Astrocyte (in vitro differentiated cells and primary cell): ENCODE results near the gene GLP2R. TPM values are rescaled to one million over a fixed set of nuclear protein-coding genes. Genes with fewer than 3 reads are reported as not detected.
A peak's percentile ranks its signal among the peaks of the same experiment; 100 is the strongest.

Experiments used
- DNase-seq: peaks from one replicate; pipeline ENCODE4 v3.0.0-alpha.2; 2010; ENCODE audit warnings: low read depth
- FAIRE-seq: peaks from 2 replicates; lab custom pipeline; 2011; peaks lifted over from hg19 to GRCh38; lab: Jason Lieb, UNC
- H2AFZ ChIP-seq: 2 replicates; pipeline ENCODE4 v1.6.0; 2012; ENCODE audit warnings: low read depth, low read length, inconsistent platforms
- H3K27ac ChIP-seq: 2 replicates; pipeline ENCODE4 v1.5.1; 2011; ENCODE audit warnings: low read depth, low read length, inconsistent platforms
- H3K27me3 ChIP-seq: 2 replicates; pipeline ENCODE4 v1.6.0; 2011; ENCODE audit warnings: low read length, inconsistent platforms; ENCODE audit not compliant: insufficient read depth
- H3K36me3 ChIP-seq: 2 replicates; pipeline ENCODE4 v1.5.1; 2011; ENCODE audit warnings: low read length, inconsistent platforms; ENCODE audit not compliant: insufficient read depth
- H3K4me1 ChIP-seq: 2 replicates; pipeline ENCODE4 v1.5.1; 2011; ENCODE audit warnings: low read length, inconsistent platforms; ENCODE audit not compliant: insufficient read depth
- H3K4me2 ChIP-seq: 2 replicates; pipeline ENCODE4 v1.6.0; 2012; ENCODE audit warnings: low read length, inconsistent platforms
- H3K4me3 ChIP-seq: 2 replicates; pipeline ENCODE4 v1.5.1; 2011; ENCODE audit warnings: low read depth, mild to moderate bottlenecking, low read length, inconsistent platforms; ENCODE audit not compliant: insufficient read depth
- H3K79me2 ChIP-seq: 2 replicates; pipeline ENCODE4 v1.6.0; 2012; ENCODE audit warnings: mild to moderate bottlenecking, low read length, inconsistent platforms; ENCODE audit not compliant: insufficient read depth
- H3K9ac ChIP-seq: 2 replicates; pipeline ENCODE4 v1.6.0; 2012; ENCODE audit warnings: mild to moderate bottlenecking, low read length, inconsistent platforms
- H3K9me3 ChIP-seq: 2 replicates; pipeline ENCODE4 v1.5.1; 2012; ENCODE audit warnings: low read depth, mild to moderate bottlenecking, low read length, inconsistent platforms; ENCODE audit not compliant: insufficient read depth
- H4K20me1 ChIP-seq: 2 replicates; pipeline ENCODE4 v1.6.0; 2012; ENCODE audit warnings: low read length, inconsistent platforms; ENCODE audit not compliant: insufficient read depth
- H3K27ac Mint-ChIP-seq: one replicate; pipeline ENCODE4 v1.8.0; 2021; ENCODE audit warnings: mild to moderate bottlenecking, mixed read lengths; ENCODE audit not compliant: unreplicated experiment
- H3K27me3 Mint-ChIP-seq: one replicate; pipeline ENCODE4 v1.8.0; 2021; ENCODE audit warnings: low read depth, mixed read lengths; ENCODE audit not compliant: unreplicated experiment
- H3K36me3 Mint-ChIP-seq: one replicate; pipeline ENCODE4 v1.8.0; 2021; ENCODE audit warnings: low read depth, mixed read lengths; ENCODE audit not compliant: unreplicated experiment
- H3K4me1 Mint-ChIP-seq: one replicate; pipeline ENCODE4 v1.8.0; 2021; ENCODE audit warnings: low read depth, mixed read lengths; ENCODE audit not compliant: unreplicated experiment
- H3K4me3 Mint-ChIP-seq: one replicate; pipeline ENCODE4 v1.8.0; 2021; ENCODE audit warnings: mild to moderate bottlenecking, moderate library complexity, mixed read lengths; ENCODE audit not compliant: unreplicated experiment
- H3K9me3 Mint-ChIP-seq: one replicate; pipeline ENCODE4 v1.8.0; 2021; ENCODE audit warnings: mild to moderate bottlenecking, mixed read lengths; ENCODE audit not compliant: unreplicated experiment
- EZH2 ChIP-seq: IDR thresholded peaks from 2 replicates; pipeline ENCODE4 v1.6.1; 2012; ENCODE audit warnings: mild to moderate bottlenecking, low read length, inconsistent platforms; ENCODE audit not compliant: insufficient read depth
- total RNA-seq: library from RNA; stranded (reverse); gene quantifications from 2 replicates; pipeline ENCODE4 v1.2.1, GENCODE V29; 2021
- TF ChIP-seq, protein P1 (sequence below): IDR thresholded peaks from 2 replicates; pipeline ENCODE4 v1.5.1; 2011; ENCODE audit warnings: low read depth, mild to moderate bottlenecking, inconsistent platforms, low read length, moderate library complexity; ENCODE audit not compliant: insufficient read depth

GLP2R gene
- total RNA-seq, 1 donor from 2014 or later: 0.41 TPM

- Mint-ChIP-seq H3K4me1 (peaks cover 23% of the 10 kb centered on the region), H3K27ac (peak overlapping the region; percentile 17)
Measured at GRCh38 chr17:9842057-9842758, 16.5 kb downstream of the GLP2R start.

GRCh38 chr17:9843152-9844010 lies 17.7 kb downstream of the GLP2R start:
- Histone ChIP-seq H3K27me3 (no peaks in the 10 kb centered on the region), H3K4me3 (no peak overlapping the region), H3K9me3 (no peaks in the 10 kb centered on the region), H3K4me2 (no peak overlapping the region), H3K9ac (no peak overlapping the region), H4K20me1 (no peaks in the 10 kb centered on the region), H3K4me1 (peaks cover 9% of the 10 kb centered on the region), H2AFZ (no peak overlapping the region), H3K79me2 (no peaks in the 10 kb centered on the region), H3K36me3 (no peaks in the 10 kb centered on the region), H3K27ac (no peak overlapping the region)
- peaks cover 4% of the 10 kb centered on the region for H3K9me3 Mint-ChIP-seq
- H3K36me3 Mint-ChIP-seq: no peaks in the 10 kb centered on the region
- TF ChIP-seq, protein P1, sequence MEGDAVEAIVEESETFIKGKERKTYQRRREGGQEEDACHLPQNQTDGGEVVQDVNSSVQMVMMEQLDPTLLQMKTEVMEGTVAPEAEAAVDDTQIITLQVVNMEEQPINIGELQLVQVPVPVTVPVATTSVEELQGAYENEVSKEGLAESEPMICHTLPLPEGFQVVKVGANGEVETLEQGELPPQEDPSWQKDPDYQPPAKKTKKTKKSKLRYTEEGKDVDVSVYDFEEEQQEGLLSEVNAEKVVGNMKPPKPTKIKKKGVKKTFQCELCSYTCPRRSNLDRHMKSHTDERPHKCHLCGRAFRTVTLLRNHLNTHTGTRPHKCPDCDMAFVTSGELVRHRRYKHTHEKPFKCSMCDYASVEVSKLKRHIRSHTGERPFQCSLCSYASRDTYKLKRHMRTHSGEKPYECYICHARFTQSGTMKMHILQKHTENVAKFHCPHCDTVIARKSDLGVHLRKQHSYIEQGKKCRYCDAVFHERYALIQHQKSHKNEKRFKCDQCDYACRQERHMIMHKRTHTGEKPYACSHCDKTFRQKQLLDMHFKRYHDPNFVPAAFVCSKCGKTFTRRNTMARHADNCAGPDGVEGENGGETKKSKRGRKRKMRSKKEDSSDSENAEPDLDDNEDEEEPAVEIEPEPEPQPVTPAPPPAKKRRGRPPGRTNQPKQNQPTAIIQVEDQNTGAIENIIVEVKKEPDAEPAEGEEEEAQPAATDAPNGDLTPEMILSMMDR: no peak
- TF ChIP-seq EZH2: no peak
- DNase-seq: no peak
- H3K27ac Mint-ChIP-seq: no peak overlapping the region
- peaks cover 15% of the 10 kb centered on the region for H3K4me1 Mint-ChIP-seq
- H3K27me3 Mint-ChIP-seq: no peaks in the 10 kb centered on the region
- no peak for FAIRE-seq
- no peak overlapping the region for H3K4me3 Mint-ChIP-seq

More at GRCh38 chr17:9842057-9842758, 16.5 kb downstream of the GLP2R start:
- Mint-ChIP-seq H3K4me3 (no peak overlapping the region), H3K27me3 (no peaks in the 10 kb centered on the region), H3K9me3 (peaks cover 4% of the 10 kb centered on the region), H3K36me3 (no peaks in the 10 kb centered on the region)
- no peak for TF ChIP-seq EZH2
- TF ChIP-seq, protein P1: no peak
- Histone ChIP-seq H3K27ac (peak overlapping the region; percentile 25), H3K27me3 (no peaks in the 10 kb centered on the region), H3K9ac (peak overlapping the region; percentile 40), H3K36me3 (no peaks in the 10 kb centered on the region), H3K9me3 (no peaks in the 10 kb centered on the region), H3K4me1 (peaks cover 20% of the 10 kb centered on the region), H3K79me2 (no peaks in the 10 kb centered on the region), H4K20me1 (no peaks in the 10 kb centered on the region), H3K4me3 (no peak overlapping the region), H2AFZ (peak overlapping the region; percentile 70), H3K4me2 (peak overlapping the region; percentile 53)
- FAIRE-seq (no peak), DNase-seq (peak; percentile 70)
